Epidermal melanocyte (primary cell): Measurements from ENCODE around the gene PRKAG2.

Experiments used
- DNase-seq: peaks from one replicate; pipeline ENCODE4 v3.0.0; 2011; ENCODE audit warnings: low spot score; ENCODE audit not compliant: insufficient read length

The PRKAG2 gene

DNA sequence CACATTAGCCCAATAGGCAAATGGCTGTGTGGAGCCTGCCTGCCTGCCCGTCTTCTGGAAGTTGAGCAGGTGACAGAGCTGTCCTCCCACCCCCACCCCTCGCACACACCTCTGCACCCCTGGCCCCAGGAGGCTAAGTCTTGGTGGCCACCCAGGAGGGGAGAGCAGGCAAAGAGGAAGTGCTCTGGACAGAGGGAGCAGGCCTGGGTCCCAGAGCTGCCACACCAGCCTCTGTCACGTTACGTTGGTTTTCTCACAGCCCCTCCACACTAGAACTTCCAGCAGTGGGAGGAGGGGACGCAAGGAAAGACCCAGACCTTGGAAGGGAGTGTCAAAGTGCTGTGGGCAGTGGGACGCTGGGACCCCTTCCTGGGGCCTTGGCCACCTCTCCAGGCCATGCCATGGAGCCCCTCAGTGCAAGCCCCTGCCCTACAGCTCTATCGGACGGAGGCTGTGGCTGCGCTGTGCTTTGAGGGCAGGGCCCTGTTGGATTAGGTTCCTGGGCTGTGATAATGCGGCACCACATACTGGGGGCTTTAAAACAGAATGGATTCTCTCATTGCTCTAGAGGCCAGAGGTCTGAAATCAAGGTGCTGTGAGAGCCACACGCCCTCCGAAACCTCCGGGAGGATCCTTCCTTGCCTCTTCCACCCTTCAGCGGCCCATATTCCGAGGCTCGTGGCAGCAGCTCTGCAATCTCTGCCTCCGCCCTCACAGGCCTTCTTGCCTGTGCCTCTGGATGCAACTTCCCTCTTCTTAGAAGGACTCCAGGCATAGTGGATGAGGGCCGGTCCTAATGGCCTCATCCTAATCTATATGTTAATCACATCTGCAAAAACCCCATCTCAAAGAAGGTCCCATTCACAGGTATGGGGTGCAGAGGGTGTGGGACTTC, 9.9 kb downstream of the PRKAG2 start:
- no peak for DNase-seq

DNA sequence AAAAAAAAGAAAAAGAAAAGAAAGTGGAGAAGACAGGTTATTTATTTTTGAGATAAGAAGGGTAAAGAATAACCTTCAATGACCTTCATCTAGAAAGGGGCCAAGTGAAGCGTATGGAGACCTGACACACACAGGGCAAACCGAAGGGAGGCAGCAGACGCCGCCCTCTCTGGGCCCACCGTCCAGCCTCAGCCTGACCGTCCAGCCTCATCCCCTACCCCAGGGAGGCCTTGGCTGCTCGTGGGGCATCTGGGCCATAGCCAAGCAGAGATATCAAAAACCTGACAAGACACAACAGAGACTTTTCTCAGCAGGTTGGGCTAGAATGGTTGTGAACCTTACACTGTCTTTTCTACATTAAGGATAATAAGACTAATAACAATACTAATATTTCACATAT, 10.9 kb downstream of the PRKAG2 start:
- no peak for DNase-seq

- no peak for DNase-seq
Observed at GRCh38 chr7:151865070-151865670, 11.7 kb downstream of the PRKAG2 start.

- DNase-seq = no peak
Observed at GRCh38 chr7:151864561-151864960, 12.4 kb downstream of the PRKAG2 start.

DNA sequence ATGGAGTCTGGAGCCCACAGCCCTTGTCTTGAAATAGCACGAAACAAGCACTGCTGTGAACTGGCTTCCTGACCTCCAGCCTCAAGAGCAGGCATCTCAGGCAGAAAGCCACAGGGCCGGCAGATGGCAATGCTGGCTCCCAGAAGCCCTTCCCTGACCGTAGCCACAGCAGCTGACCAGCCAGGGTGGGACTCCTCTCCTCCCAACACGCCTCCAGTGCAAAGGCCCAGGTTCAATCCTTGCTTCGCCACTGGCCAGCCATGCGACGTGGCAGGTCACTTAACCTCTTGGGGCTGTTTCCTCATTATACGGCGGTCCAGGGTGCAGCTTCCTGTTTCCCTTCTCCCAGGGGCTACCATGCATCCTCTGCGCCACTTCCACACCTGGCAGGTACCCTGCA, 12.8 kb downstream of the PRKAG2 start:
- no peak for DNase-seq

- no peak for DNase-seq
Observed at GRCh38 chr7:151863386-151864079, 13.4 kb downstream of the PRKAG2 start.

DNA sequence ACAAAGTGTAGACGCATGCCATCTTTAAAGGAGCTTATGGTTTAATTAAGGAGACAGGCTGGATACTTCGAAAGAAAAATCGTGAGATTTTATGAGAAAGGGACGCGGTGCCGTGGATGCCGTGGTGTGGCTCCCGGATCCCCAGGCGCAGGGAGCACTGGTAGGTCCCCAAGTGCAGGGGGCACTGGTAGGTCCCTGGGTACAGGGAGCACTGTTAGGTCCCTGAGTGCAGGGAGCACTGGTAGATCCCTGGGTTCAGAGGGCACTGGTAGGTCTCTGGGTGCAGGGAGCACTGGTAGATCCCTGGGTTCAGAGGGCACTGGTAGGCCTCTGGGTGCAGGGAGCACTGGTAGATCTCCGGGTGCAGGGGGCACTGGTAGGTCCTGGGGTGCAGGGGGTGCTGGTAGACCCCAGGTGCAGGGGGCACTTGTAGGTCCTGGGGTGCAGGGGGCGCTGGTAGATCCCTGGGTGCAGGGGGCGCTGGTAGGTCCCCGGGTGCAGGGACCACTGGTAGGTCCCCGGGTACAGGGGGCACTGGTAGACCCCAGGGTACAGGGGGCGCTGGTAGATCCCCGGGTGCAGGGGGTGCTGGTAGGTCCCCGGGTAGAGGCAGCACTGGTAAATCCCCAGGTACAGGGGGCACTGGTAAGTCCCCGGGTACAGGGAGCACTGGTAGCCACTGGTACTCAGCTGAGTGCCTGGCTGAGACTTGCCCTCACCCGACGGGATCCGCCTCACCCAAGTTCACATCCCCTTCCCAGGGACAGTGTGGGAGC, 14.1 kb downstream of the PRKAG2 start:
- no peak for DNase-seq

DNA sequence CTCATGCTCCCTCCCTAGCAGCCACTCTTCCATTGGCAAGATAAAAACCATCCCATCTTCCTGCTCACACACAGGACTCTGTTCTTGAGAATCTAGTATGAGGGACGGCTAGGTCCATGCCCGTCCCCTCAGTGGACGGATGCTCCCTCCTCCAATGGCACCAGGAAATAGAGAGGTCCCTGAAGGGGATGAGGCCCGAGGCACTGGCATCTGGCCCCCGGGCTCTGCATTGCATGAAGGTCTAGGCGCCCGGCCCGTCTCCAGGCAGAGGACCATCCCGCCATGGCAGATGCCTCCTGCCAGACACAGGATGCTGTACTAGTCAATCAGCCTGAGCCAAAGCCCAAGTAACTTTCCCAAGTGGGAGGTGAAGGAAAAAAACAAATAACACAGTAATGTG, 15.0 kb downstream of the PRKAG2 start:
- no peak for DNase-seq

DNA sequence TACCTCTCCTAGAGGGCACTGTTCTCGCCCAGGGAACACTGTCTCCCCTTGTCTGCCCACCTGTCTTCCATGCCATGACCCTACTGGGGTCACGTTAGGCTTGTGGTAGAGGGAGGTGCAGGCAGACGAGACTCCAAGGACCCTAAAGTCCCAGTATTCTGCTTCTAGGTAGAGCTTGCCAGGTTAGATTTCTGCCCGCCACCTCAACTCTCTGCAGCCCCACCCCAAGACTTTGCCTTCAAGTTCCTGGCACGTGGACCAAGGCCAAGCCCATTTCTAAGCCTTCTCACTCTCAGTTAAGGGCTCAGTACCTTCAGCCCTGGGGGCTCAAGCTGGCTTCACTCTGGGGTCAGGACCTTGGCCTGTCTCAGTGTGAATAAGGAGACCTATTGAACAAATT, 16.1 kb downstream of the PRKAG2 start:
- DNase-seq = no peak

DNA sequence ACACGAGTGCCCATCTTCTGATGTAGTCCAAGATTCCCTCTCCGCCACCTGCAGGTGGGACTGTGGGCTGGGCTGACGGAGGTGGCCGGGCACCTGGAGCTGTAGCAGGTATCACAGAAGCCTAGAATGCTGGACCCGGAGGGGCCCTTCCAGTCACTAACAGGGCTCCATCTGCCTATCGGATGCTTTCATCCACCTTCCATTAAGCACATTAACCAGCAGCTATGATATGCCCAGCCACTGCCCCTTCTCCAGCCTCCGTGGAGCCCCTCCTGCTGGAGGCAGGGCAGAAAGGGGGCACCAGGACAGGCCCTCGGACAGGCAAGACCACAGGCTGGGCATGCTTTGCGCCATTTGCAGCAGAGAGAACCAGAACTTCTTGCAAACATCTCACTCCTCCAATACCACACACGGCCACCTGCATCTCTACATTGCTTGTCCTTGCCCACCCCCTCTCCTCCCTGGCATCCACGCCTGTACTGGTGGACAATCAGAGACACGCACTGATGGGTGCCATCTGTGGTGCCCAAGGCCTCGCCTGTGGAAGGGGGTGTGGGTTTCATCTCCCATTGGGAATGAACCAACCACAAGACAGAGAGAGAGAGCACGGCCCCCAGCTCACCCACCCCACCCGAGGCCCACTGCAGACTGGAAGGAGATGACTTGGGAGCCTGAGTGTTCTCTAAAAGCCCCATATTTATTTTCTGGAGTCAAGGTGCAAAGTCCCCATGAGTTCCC, 16.8 kb downstream of the PRKAG2 start:
- no peak for DNase-seq

DNA sequence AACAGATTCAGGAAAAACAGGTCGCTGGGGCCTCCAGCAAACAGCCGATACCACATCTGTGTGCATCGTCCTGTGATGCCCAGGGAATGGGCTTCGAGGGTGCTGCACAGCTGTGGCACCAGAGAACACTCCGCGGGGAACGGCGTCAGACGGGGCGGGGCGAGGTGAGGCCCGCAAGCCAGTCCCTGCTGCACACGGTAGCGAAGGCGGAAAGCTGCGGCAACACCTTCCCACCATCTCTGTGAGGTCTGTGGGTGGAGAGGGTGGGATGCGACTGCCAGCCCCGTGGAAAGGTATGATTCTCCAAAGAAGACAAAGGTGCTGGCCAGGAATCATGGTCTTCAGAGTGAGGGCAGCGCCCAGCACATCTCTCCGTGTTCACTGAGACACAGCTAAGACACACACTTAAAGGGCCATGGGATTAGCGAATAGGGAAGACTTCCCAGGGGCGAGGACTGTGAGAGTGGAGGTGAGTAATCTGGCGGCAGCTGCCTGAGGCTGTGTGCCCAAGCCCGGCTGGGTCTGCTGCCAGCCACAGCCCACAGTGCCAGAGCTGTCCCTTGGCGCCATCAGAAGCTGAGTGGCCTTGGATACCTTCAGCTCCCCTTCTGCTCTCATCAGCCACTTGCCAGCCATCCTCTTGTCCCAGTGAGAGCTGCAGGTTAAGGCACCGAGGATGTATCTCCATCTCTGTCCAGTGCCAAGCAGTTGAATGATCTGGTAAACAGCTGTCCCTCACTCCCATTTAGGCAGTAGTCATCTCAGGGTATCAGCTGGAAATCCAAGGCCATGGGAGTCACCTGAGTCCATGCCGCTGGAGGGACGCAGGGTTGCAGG, 17.6 kb downstream of the PRKAG2 start:
- no peak for DNase-seq

GRCh38 chr7:151858456-151858855, 18.5 kb downstream of the PRKAG2 start:
- DNase-seq = no peak

DNA sequence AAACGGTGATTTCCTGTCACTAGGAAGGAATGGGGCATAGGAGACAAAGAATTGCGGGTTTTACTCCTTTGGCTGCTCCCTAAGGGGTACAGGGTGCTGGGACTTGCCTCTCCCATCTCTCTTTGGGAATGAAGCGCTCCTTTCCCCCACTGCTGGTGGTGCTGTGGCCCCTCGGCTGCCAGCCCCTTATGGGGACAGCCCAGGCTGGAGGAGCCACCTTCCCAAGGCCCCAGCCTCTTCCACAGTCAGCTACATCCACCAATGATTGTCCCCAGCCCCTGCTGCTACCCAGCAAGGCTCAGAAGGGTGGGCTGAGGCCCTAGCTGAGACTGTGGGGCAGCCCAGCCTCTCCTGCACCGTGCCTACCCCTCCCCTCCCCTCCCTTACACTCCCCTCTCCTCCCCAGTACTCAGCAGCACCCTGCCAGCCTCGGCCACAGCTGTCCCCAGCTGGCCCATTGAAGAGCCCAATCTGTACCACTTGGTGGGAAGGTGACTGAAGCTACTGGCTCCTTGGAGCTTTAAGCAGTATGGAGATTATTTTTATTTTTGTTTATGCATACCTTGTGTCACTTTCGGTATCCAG, 19.0 kb downstream of the PRKAG2 start:
- no peak for DNase-seq

- DNase-seq = no peak
Observed at GRCh38 chr7:151857412-151857811, 19.5 kb downstream of the PRKAG2 start.

DNA sequence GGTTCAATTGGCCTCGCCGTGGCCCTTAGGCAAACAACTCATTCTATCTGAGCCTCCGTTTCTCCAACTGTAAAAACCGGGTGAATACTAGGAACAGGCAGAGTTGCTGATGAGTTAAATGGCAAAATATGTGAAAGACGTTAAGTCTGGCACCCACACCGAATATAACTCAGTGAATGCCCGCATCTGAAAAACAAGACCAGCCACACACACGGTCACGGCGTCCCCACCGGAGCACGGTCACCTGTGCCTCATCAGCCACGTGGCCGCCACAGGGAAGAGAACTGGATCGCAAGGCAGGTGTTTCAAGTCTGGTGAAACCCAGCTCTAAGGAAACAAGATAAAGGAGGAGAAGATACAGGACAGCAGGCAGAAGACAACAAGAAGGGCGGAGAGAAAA, 20.4 kb downstream of the PRKAG2 start:
- DNase-seq = no peak

GRCh38 chr7:151856098-151856497, 20.8 kb downstream of the PRKAG2 start:
- DNase-seq = no peak

GRCh38 chr7:151854720-151855071, 22.2 kb downstream of the PRKAG2 start:
- DNase-seq = no peak

- no peak for DNase-seq
Observed at GRCh38 chr7:151853896-151854719, 22.8 kb downstream of the PRKAG2 start.
